GM13977 (cell line): ENCODE measurements around the gene SIN3B.

ENCODE experiments used
- DNase-seq: peaks from one replicate; pipeline ENCODE4 v3.0.0; 2012; ENCODE audit warnings: low spot score
- CTCF ChIP-seq: IDR thresholded peaks from 2 replicates; pipeline ENCODE4 v1.5.1; 2012; ENCODE audit warnings: mild to moderate bottlenecking, control low read depth; ENCODE audit not compliant: insufficient read depth; ENCODE audit errors: extremely low read depth, missing control alignments
- in situ Hi-C: fragments of 300-500 bp; cut with MboI; formaldehyde crosslinking; loops from one replicate; pipeline ENCODE4 v1.12.0; 2022; ENCODE audit warnings: low sequenced_read_pairs, low pct_unique_long_range_greater_than_20kb, mixed read lengths, inconsistent platforms; ENCODE audit not compliant: unreplicated experiment

Gene SIN3B

DNA sequence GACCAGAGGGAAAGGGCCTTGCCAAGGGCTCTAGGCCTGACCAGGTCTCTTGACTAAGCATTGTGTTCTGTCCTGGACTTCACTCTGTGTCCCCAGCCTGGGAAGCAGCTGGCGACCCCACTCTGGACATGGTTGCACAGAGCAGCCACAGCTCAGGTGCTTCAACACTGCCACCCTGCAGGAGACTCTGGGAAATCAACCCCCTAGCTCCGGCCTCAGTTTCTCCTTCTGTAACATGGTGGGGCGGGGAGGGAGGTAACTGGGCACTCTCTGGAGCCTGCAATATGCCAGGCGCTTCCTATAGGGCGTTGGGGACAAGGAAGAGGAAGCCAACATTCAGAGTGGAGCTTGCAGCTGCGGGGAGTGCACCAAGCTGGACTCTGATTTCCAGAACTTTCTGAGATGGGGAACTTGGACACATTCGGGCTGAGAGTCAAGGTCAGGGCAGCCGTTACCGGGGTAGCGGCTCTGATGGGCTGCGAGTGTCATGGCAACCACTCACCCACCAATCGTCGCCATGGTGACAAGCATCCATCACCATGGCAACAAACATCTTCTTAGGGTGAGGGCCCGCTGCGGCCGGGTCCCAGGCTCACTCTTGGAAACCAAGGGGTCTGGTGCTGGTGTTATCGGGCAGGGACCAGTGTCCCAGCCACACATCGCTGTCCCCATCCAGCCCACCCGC is 72.4 kb downstream of the SIN3B start:
- no peak for TF ChIP-seq CTCF
- in situ Hi-C loops = no loop called here
- DNase-seq = no peak

DNA sequence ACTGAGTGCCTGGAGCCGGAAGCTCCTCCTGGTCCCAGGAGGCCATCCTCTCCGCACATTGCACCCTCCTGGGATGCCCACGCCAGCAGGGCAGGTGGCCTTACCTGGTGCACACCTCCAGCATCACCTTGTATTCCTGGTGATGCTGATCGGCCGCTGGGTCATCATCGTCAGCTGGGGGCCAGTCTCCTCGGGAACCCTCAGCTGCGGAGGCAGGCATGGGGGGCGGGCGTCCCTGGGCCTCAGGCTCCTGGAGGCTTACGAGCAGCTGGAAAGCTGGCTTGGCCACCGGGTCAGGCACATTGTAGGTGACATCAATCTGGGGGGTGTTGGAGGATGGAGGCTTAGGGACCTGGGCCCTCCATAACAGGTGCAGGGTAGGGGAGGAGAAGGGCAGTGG is 73.3 kb downstream of the SIN3B start:
- no peak for DNase-seq
- in situ Hi-C loops = no loop called here
- TF ChIP-seq CTCF = no peak

- in situ Hi-C loops = no loop called here
Measured at GRCh38 chr19:16903347-16903746, 74.1 kb downstream of the SIN3B start.

GRCh38 chr19:16904599-16904998 is 75.4 kb downstream of the SIN3B start:
- in situ Hi-C loops = no loop called here
- DNase-seq = no peak
- TF ChIP-seq CTCF = no peak

More at GRCh38 chr19:16903347-16903746, 74.1 kb downstream of the SIN3B start:
- TF ChIP-seq CTCF = no peak
- DNase-seq = no peak

DNA sequence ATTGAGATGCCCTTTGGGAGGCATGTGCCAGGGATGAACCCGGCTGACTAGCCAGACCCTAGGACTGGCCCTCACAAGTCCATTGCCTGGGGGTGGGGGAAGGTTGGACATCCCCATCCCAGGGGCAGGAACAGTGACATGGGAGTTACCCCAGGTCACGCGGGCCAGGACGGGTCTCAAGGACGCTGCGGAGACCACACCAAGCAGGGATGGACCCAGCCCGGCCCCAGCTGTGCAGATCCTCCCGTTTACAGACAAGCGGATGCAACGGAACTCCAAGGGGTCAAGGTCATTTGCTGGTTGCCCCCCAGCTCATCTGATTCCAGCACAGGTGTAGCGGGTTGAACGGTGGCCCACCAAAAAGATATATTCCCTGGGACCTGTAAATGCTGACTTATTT is 79.6 kb downstream of the SIN3B start:
- no peak for TF ChIP-seq CTCF
- no peak for DNase-seq
- in situ Hi-C loops = no loop called here

DNA sequence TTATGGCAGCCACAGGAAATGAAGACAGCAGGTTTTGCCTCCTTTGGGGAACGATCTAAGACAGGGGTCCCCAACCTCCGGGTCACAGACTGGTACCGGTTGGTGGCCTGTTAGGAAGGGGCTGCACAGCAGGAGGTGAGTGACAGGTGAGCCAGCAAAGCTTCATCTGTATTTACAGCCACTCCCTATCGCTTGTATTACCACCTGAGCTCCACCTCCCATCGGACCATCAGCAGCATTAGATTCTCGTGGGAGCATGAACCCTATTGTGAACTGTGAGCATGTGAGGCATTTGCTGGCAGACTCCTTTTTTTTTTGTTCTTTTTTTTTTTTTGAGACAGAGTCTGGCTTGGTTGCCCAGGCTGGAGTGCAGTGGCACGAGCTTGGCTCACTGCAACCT is 81.8 kb downstream of the SIN3B start:
- DNase-seq = no peak
- in situ Hi-C loops = no loop called here
- TF ChIP-seq CTCF = no peak

- in situ Hi-C loops = no loop called here
- no peak for TF ChIP-seq CTCF
- no peak for DNase-seq
Measured at GRCh38 chr19:16912780-16913179, 83.6 kb downstream of the SIN3B start.
